Tibial nerve (tissue), 4 donors: ENCODE measurements around the gene THBS2. TPM values are rescaled to one million over a fixed set of nuclear protein-coding genes. Genes with fewer than 3 reads are reported as not detected.
"Not testable (repeated sequence)": the region's sequence is repeated elsewhere in the genome, so short reads cannot be mapped to it uniquely, and the experiment has no call there.

ENCODE experiments used
- DNase-seq, 2 donors: peaks; one replicate each; pipeline ENCODE4 v3.0.0-alpha.2; 2019; ENCODE audit warnings: low spot score in 2 of 2
- H3K27ac ChIP-seq, 4 donors: fragments of 200-600 bp; sonication (generic) in 3 of 4; one replicate each; pipeline ENCODE4 v1.5.1; 2017 to 2019; ENCODE audit warnings: mild to moderate bottlenecking in 1 of 4
- H3K27me3 ChIP-seq, 2 donors: fragments of 200-600 bp; sonication (generic) in 1 of 2; one replicate each; pipeline versions ENCODE4 v1.5.1 to v1.6.0; 2017 to 2019
- H3K36me3 ChIP-seq, 3 donors: fragments of 200-600 bp; sonication (generic); one replicate each; pipeline ENCODE4 v1.5.1; 2018 to 2019
- H3K4me1 ChIP-seq, 4 donors: fragments of 200-600 bp; sonication (generic) in 3 of 4; one replicate each; pipeline ENCODE4 v1.5.1; 2017 to 2019
- H3K4me3 ChIP-seq, 4 donors: fragments of 200-600 bp; sonication (generic) in 3 of 4; one replicate each; pipeline ENCODE4 v1.5.1; 2017 to 2019; ENCODE audit warnings: mild to moderate bottlenecking in 1 of 4, moderate library complexity in 1 of 4
- H3K9me3 ChIP-seq, 4 donors: fragments of 200-600 bp; sonication (generic) in 3 of 4; one replicate each; pipeline ENCODE4 v1.5.1; 2017 to 2019
- EP300 ChIP-seq, 2 donors: sonication (generic); formaldehyde crosslinking; IDR thresholded peaks; one replicate each; pipeline ENCODE4 v1.6.1; 2017; ENCODE audit warnings: antibody characterized with exemption in 2 of 2, mild to moderate bottlenecking in 1 of 2
- POLR2A ChIP-seq, 2 donors: fragments of 450-650 bp; IDR thresholded peaks; one replicate each; pipeline ENCODE4 v1.6.1; 2017; ENCODE audit warnings: antibody characterized with exemption in 2 of 2, mild to moderate bottlenecking in 2 of 2, moderate library complexity in 2 of 2
- WGBS, 2 donors: methylation state at CpG; one replicate each; pipeline ENCODE4 v1.1.5; 2018; 5-methylcytosine and 5-hydroxymethylcytosine counted together
- total RNA-seq, 4 donors: library from RNA; depleted of rRNA; stranded (reverse); fragments of >200 nt; gene quantifications; one replicate each; pipeline ENCODE4 v1.1.0, GENCODE V29; 2016
- TF ChIP-seq, protein P1 (sequence below), 5 experiments: fragments of 200-600 bp in 3 of 5; fragments of 450-650 bp in 2 of 5; sonication (generic) in 3 of 5; IDR thresholded peaks; one replicate each; pipeline ENCODE4 v1.5.1; 2016 to 2019; ENCODE audit warnings: antibody characterized with exemption in 5 of 5, mild to moderate bottlenecking in 3 of 5, moderate library complexity in 2 of 5

THBS2 gene
- total RNA-seq, 4 donors from 2014 or later: 39.5 to 107 (median 82.7) TPM

DNA sequence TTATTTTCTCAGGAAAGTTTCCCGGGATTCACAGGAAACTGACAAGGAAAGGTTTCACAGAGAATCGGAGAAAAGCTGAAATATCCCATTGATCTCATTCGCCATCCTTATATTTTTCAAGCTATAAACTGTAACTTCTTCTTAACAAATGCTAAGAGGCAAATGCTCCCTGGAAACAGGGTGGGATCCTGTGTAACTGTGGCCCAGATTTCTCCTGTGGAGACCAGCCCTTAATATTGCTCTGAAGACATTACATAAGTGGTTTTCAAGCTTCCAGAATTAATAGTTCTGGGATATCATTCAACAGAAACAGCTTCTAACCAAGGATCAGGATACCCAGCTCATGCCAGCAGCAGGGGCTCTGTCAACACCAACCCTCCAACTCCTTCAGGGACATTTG is 69.2 kb downstream of the THBS2 start:
- 89 to 90% methylated on average over 3 of the region's 3 CpGs for WGBS, 2 donors
- peaks cover 0 to 6% (median 2%) of the 10 kb centered on the region in 4 donors for H3K4me1 ChIP-seq
- TF ChIP-seq, protein P1, sequence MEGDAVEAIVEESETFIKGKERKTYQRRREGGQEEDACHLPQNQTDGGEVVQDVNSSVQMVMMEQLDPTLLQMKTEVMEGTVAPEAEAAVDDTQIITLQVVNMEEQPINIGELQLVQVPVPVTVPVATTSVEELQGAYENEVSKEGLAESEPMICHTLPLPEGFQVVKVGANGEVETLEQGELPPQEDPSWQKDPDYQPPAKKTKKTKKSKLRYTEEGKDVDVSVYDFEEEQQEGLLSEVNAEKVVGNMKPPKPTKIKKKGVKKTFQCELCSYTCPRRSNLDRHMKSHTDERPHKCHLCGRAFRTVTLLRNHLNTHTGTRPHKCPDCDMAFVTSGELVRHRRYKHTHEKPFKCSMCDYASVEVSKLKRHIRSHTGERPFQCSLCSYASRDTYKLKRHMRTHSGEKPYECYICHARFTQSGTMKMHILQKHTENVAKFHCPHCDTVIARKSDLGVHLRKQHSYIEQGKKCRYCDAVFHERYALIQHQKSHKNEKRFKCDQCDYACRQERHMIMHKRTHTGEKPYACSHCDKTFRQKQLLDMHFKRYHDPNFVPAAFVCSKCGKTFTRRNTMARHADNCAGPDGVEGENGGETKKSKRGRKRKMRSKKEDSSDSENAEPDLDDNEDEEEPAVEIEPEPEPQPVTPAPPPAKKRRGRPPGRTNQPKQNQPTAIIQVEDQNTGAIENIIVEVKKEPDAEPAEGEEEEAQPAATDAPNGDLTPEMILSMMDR (IDR thresholded peaks at IDR 0.05): no peak
- TF ChIP-seq POLR2A (IDR thresholded peaks at IDR 0.05) (no peak), EP300 (IDR thresholded peaks at IDR 0.05) (no peak)
- H3K4me3 ChIP-seq: no peak overlapping the region
- H3K9me3 ChIP-seq: no peaks in the 10 kb centered on the region
- no peak for DNase-seq
- no peak overlapping the region for H3K27ac ChIP-seq
- no peaks in the 10 kb centered on the region for H3K27me3 ChIP-seq
- H3K36me3 ChIP-seq: no peaks in the 10 kb centered on the region

DNA sequence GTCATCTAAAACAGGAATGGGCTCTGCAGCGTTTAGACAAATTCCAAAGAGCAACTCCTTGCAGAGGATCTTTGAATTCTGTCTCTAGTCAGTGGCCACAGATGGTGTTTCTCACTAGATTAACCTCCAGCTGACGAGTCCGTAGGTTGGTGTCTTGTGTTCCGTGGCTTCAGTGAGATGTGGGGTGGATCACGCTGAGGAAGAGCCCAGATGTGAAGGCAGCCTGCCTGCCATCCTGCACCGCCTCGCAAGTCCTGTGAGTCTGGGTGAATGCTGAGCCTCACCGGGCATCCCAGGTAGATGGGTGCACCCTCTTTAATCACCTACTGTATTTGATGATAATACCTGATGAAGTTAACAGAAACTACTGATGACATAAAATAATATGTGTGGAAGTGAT is 70.4 kb downstream of the THBS2 start:
- DNase-seq: no peak
- Histone ChIP-seq H3K9me3 (no peaks in the 10 kb centered on the region), H3K36me3 (no peaks in the 10 kb centered on the region), H3K27me3 (no peaks in the 10 kb centered on the region), H3K4me1 (no peaks in the 10 kb centered on the region), H3K4me3 (no peak overlapping the region), H3K27ac (no peak overlapping the region)
- TF ChIP-seq POLR2A (IDR thresholded peaks at IDR 0.05): no peak
- TF ChIP-seq, protein P1 (IDR thresholded peaks at IDR 0.05): no peak
- no peak for TF ChIP-seq EP300 (IDR thresholded peaks at IDR 0.05)
- 94 to 96% methylated on average over 7 to 8 of the region's 8 CpGs for WGBS, 2 donors

DNA sequence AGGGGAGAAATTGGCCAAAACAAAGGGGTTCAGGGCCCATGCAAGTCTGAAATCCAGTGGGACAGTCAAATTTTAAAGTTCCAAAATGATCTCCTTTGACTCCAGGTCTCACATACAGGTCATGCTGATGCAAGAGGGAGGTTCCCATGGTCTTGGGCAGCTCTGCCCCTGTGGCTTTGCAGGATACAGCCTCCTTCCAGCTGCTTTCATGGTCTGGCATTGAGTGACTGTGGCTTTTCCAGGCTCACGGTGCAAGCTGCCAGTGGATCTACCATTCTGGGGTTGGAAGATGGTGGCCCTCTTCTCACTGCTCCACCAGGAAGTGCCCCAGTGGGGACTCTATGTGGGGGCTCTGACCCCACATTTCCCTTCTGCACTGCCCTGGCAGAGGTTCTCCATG is 73.8 kb downstream of the THBS2 start:
- WGBS, 2 donors: 71 to 100% methylated on average over 1 of the region's 1 CpG
- not testable (repeated sequence) for H3K27me3 ChIP-seq, H3K27ac ChIP-seq, H3K9me3 ChIP-seq, H3K4me3 ChIP-seq, DNase-seq, H3K36me3 ChIP-seq, H3K4me1 ChIP-seq

DNA sequence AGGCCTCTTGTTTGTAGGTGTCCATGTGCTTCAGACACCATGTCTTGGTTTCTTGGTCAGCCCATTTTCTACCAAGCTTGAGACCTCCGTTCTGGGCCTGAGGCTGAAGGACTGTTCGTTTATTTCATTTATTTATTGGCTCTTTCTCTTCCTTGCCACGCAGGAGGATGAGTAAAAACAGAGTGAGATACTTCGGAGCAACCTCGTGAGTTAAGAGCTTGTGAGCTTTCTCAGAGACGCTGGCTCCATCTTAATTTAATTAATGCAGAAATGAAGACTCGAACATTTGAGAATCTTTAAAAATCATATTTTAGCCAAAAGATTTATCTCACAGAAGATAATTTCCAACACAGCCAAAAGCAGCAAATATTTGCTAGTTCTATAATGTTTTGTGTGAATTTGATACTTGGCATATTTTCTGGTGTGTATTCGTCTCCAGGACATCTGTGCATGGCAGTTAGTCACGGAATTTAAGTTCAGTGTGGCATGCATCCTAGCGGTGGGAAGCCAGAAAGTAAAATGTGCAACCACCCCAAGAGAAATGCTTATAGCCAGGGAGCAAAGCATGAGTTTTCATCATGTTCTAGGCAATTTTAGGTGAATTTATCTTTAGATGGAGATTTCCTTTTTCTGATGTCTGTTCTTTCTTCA is 76.0 kb downstream of the THBS2 start:
- no peak overlapping the region for H3K27ac ChIP-seq
- no peaks in the 10 kb centered on the region for H3K9me3 ChIP-seq

DNA sequence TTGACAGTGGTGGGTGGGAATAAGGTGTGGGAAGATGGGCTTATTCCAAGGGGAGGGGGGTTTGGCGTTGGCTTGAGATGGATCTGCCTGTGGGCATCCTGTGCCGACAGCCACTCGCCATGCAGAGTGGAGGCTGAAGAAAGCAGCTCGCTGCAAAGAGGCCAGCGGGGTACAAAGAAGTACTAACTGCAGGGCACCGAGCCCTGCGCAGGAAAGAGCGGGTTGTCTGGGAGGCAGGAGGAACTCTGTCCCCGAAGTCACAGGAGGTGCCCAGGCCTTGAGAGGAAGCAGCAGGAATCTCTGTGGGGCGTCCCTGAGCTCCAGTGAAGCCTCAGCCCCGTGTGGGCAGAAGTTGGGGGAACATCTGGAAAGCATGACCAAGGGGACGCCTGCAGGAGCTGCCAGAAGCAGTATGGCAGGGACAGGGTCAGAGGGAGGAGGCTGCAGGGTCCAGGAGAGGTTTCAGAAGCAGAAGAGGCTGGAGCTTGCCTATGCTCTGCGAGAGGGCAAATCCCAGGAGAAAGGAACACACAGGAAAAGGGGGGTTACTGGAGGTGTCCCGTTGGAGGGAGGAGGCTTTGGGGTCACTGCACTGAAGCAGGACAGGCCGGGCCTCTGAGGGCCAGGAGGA is 77.2 kb downstream of the THBS2 start:
- TF ChIP-seq, protein P1 (IDR thresholded peaks at IDR 0.05): no peak
- TF ChIP-seq POLR2A (IDR thresholded peaks at IDR 0.05) (no peak), EP300 (IDR thresholded peaks at IDR 0.05) (no peak)
- H3K36me3 ChIP-seq: no peaks in the 10 kb centered on the region
- no peak for DNase-seq

More for the DNA sequence above, 76.0 kb downstream of the THBS2 start:
- TF ChIP-seq POLR2A (IDR thresholded peaks at IDR 0.05) (no peak), EP300 (IDR thresholded peaks at IDR 0.05) (no peak)
- TF ChIP-seq, protein P1 (IDR thresholded peaks at IDR 0.05): no peak
- peaks cover 0 to 9% (median 0%) of the 10 kb centered on the region in 4 donors for H3K4me1 ChIP-seq
- WGBS, 2 donors: 67 to 77% methylated on average over 10 of the region's 10 CpGs
- H3K36me3 ChIP-seq: no peaks in the 10 kb centered on the region
- no peaks in the 10 kb centered on the region for H3K27me3 ChIP-seq
- H3K4me3 ChIP-seq: no peak overlapping the region
- no peak for DNase-seq

More for the DNA sequence above, 77.2 kb downstream of the THBS2 start:
- 77 to 83% methylated on average over 15 of the region's 15 CpGs for WGBS, 2 donors
- peaks cover 0 to 21% (median 0%) of the 10 kb centered on the region in 4 donors for H3K4me1 ChIP-seq
- H3K9me3 ChIP-seq: no peaks in the 10 kb centered on the region
- no peaks in the 10 kb centered on the region for H3K27me3 ChIP-seq
- no peak overlapping the region for H3K27ac ChIP-seq
- H3K4me3 ChIP-seq: no peak overlapping the region
